HG03442 (cell line): Measurements from ENCODE around the gene ARHGAP21.

Source experiments
- ATAC-seq: cut with Tn5 transposase; IDR thresholded peaks from one replicate; pipeline ENCODE4 v1.9.1; 2021; ENCODE audit warnings: mild to moderate bottlenecking, moderate library complexity; ENCODE audit not compliant: unreplicated experiment

The ARHGAP21 gene

DNA sequence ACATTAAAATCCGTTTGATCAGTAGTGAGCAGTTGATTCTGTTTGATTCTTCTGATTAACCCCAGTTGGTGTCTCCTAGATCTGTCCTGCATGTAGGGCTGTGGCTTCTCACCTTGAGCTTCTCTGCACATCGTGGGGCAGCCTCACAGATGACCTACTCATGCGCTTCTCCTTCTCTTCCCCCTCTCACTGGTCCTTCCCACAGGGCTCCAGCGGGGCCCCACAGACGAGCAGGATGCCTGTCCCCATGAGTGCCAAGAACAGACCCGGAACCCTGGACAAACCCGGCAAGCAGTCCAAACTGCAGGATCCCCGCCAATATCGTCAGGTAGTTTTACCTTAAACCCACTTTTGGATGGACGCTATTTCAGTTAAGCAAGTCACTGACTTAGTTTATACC lies 178.9 kb downstream of the ARHGAP21 start:
- ATAC-seq, result no peak

GRCh38 chr10:24542314-24543270 lies 181.1 kb downstream of the ARHGAP21 start:
- ATAC-seq, result no peak

GRCh38 chr10:24541239-24541753 lies 182.4 kb downstream of the ARHGAP21 start:
- no peak for ATAC-seq

GRCh38 chr10:24536636-24537035 lies 187.1 kb downstream of the ARHGAP21 start:
- no peak for ATAC-seq

GRCh38 chr10:24533981-24534380 lies 189.7 kb downstream of the ARHGAP21 start:
- ATAC-seq, result no peak
